K562 (cell line): ENCODE results near the gene FTH1. TPM values are rescaled to one million over a fixed set of nuclear protein-coding genes. Genes with fewer than 3 reads are reported as not detected.

Experiments used
- ARNT ChIP-seq, 2 experiments: fragments of 450-650 bp; IDR thresholded peaks; 2 replicates each; pipeline ENCODE4 v1.6.1; 2016; ENCODE audit warnings: mild to moderate bottlenecking in 1 of 2
- CHAMP1 ChIP-seq: fragments of 450-650 bp; IDR thresholded peaks from 2 replicates; pipeline ENCODE4 v1.6.1; 2016; ENCODE audit warnings: mild to moderate bottlenecking
- ELF1 ChIP-seq: fragments of 200-800 bp; sonication (Bioruptor generic); IDR thresholded peaks from 2 replicates; pipeline ENCODE4 v1.6.1; 2016; ENCODE audit warnings: missing genetic modification characterization, missing compliant biosample characterization
- FIP1L1 ChIP-seq: fragments of 200-400 bp; formaldehyde crosslinking; IDR thresholded peaks from 2 replicates; pipeline ENCODE4 v1.6.1; 2018; ENCODE audit warnings: mild to moderate bottlenecking, low read depth, low read length; ENCODE audit not compliant: poor library complexity, severe bottlenecking
- FOXO4 ChIP-seq: fragments of 450-650 bp; formaldehyde crosslinking; IDR thresholded peaks from 2 replicates; pipeline ENCODE4 v1.4.0; 2020; ENCODE audit warnings: mild to moderate bottlenecking, moderate library complexity
- ILF3 ChIP-seq: fragments of 450-650 bp; IDR thresholded peaks from 2 replicates; pipeline ENCODE4 v1.6.1; 2018; ENCODE audit warnings: antibody characterized with exemption, mild to moderate bottlenecking, moderate library complexity, borderline replicate concordance
- MAX ChIP-seq: sonication (generic); formaldehyde crosslinking; IDR thresholded peaks from 2 replicates; pipeline ENCODE4 v1.9.0; 2022; ENCODE audit warnings: mild to moderate bottlenecking, missing genetic modification reagents
- PTBP1 ChIP-seq: fragments of 200-400 bp; formaldehyde crosslinking; IDR thresholded peaks from 2 replicates; pipeline ENCODE4 v1.6.1; 2017; ENCODE audit warnings: low read depth, low read length
- SMARCC2 ChIP-seq: fragments of 450-650 bp; IDR thresholded peaks from 2 replicates; pipeline ENCODE4 v1.6.1; 2017; ENCODE audit warnings: antibody characterized with exemption, moderate library complexity, mild to moderate bottlenecking, low read depth
- SOX6 ChIP-seq: fragments of 450-650 bp; IDR thresholded peaks from 2 replicates; pipeline ENCODE4 v1.6.1; 2014; ENCODE audit warnings: mild to moderate bottlenecking
- TBL1XR1 ChIP-seq, 2 experiments: IDR thresholded peaks; 2 replicates each; pipeline ENCODE4 v1.6.1; 2012; ENCODE audit warnings: improper control_type of control experiment in 2 of 2, low read length in 2 of 2, mild to moderate bottlenecking in 1 of 2
- TCF7L2 ChIP-seq: fragments of 150-350 bp; IDR thresholded peaks from 2 replicates; pipeline ENCODE4 v1.6.1; 2016; ENCODE audit warnings: low read depth, mild to moderate bottlenecking, low read length, moderate library complexity
- TRIM28 ChIP-seq: fragments of 450-650 bp; IDR thresholded peaks from 2 replicates; pipeline ENCODE4 v1.6.1; 2017
- ZNF444 ChIP-seq: fragments of 250-450 bp; sonication (Bioruptor Pico); IDR thresholded peaks from 2 replicates; pipeline ENCODE4 v1.4.0; 2020; ENCODE audit warnings: mild to moderate bottlenecking, moderate library complexity
- polyA plus RNA-seq, 8 experiments: library from polyadenylated mRNA; depleted of rRNA in 4 of 8; stranded (reverse) in 5 of 8; unstranded in 3 of 8; fragments of >200 nt; fragmentation: Nextera tagmentation in 2 of 8; fragmentation: Illumina TruSeq in 1 of 8; extraction: Ambion mirVana in 2 of 8; extraction: Trizol in 1 of 8; gene quantifications; 2 replicates each; pipeline versions ENCODE4 v1.2.1 to v1.2.3, GENCODE V29; 2011 to 2014; ENCODE audit warnings: inconsistent platforms in 1 of 8, missing spikeins in 1 of 8
- total RNA-seq, 7 experiments: library from RNA; depleted of rRNA in 6 of 7; stranded (reverse); fragments of >200 nt in 6 of 7; fragmentation: Illumina TruSeq in 2 of 7; extraction: Trizol in 2 of 7; gene quantifications; 2 replicates each; pipeline versions ENCODE4 v1.2.1 to v1.2.3, GENCODE V29; 2011 to 2021; ENCODE audit warnings: low replicate concordance in 1 of 7
- TF ChIP-seq, protein P1 (sequence below): fragments of 200-800 bp; sonication (Bioruptor generic); IDR thresholded peaks from 2 replicates; pipeline ENCODE4 v1.6.1; 2016; ENCODE audit warnings: missing genetic modification characterization, missing compliant biosample characterization
- TF ChIP-seq, protein P2 (sequence below), 2 experiments: fragments of 450-650 bp in 1 of 2; sonication (generic) in 1 of 2; formaldehyde crosslinking; conservative IDR thresholded peaks; 2 replicates each; pipeline versions ENCODE4 v1.4.0 to v1.8.1; 2020 to 2022; ENCODE audit warnings: mild to moderate bottlenecking in 1 of 2, missing genetic modification reagents in 1 of 2

Gene FTH1
- total and polyA plus RNA-seq, 9 of the 15 experiments (the other 6 are each of a cell fraction or from before 2014, with no cell fraction given), result 370 to 3,146 (median 802) TPM

DNA sequence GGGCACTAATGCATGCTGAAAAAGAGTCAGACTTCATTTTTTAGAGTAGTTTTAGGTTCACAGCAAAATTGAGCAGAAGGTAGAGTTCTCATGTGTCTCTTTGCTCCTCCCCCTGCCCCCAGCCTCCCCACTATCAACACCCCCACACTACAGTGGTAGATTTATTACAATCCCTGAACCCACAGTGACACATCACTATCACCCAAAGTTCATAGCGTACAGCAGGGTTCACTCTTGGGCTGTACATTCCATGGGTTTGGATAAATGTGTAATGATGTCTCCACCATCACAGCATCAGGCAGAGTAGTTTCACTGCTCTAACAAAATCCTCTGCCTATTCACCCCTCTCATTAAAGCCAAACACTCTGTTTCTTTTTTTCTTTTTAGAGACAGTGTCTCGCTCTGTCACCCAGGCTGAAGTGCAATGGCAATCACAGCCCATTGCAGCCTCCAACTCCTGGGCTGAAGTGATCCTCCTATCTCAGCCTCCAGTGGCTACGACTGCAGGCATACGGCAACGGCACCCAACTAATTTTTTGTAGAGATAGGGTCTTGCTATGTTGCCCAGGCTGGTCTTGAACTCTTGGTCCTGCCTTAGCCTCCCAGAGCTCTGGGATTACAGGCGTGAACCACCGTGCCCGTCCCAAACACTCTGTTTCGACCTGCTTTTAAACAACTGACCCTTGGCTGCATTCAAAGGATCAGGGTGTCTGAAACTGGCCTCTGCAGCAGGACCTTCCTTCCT lies 13.2 kb downstream of the FTH1 start (continued):
- TF ChIP-seq MAX (CRISPR knock-in tag) (no peak), FIP1L1 (no peak), ZNF444 (CRISPR knock-in tag) (no peak), TBL1XR1 (IDR thresholded peaks at IDR 0.05; ENCODE audit: low read length in 2 of 2) (peak in 1 of 2 experiments; percentile 39; a peak in 1 of 4 replicates), TCF7L2 (no peak), ILF3 (no peak), SMARCC2 (no peak), SOX6 (no peak), CHAMP1 (0 out of 2 replicates have a peak, but pooled peaks have one; percentile 47), PTBP1 (no peak), ARNT (IDR thresholded peaks at IDR 0.05) (no peak), TRIM28 (no peak), FOXO4 (no peak), ELF1 (tag) (no peak)
- TF ChIP-seq, protein P1, sequence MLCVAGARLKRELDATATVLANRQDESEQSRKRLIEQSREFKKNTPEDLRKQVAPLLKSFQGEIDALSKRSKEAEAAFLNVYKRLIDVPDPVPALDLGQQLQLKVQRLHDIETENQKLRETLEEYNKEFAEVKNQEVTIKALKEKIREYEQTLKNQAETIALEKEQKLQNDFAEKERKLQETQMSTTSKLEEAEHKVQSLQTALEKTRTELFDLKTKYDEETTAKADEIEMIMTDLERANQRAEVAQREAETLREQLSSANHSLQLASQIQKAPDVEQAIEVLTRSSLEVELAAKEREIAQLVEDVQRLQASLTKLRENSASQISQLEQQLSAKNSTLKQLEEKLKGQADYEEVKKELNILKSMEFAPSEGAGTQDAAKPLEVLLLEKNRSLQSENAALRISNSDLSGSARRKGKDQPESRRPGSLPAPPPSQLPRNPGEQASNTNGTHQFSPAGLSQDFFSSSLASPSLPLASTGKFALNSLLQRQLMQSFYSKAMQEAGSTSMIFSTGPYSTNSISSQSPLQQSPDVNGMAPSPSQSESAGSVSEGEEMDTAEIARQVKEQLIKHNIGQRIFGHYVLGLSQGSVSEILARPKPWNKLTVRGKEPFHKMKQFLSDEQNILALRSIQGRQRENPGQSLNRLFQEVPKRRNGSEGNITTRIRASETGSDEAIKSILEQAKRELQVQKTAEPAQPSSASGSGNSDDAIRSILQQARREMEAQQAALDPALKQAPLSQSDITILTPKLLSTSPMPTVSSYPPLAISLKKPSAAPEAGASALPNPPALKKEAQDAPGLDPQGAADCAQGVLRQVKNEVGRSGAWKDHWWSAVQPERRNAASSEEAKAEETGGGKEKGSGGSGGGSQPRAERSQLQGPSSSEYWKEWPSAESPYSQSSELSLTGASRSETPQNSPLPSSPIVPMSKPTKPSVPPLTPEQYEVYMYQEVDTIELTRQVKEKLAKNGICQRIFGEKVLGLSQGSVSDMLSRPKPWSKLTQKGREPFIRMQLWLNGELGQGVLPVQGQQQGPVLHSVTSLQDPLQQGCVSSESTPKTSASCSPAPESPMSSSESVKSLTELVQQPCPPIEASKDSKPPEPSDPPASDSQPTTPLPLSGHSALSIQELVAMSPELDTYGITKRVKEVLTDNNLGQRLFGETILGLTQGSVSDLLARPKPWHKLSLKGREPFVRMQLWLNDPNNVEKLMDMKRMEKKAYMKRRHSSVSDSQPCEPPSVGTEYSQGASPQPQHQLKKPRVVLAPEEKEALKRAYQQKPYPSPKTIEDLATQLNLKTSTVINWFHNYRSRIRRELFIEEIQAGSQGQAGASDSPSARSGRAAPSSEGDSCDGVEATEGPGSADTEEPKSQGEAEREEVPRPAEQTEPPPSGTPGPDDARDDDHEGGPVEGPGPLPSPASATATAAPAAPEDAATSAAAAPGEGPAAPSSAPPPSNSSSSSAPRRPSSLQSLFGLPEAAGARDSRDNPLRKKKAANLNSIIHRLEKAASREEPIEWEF, result no peak
- TF ChIP-seq, protein P2, sequence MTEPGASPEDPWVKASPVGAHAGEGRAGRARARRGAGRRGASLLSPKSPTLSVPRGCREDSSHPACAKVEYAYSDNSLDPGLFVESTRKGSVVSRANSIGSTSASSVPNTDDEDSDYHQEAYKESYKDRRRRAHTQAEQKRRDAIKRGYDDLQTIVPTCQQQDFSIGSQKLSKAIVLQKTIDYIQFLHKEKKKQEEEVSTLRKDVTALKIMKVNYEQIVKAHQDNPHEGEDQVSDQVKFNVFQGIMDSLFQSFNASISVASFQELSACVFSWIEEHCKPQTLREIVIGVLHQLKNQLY (CRISPR knock-in tag; conservative IDR thresholded peaks at IDR 0.05), result no peak
